H1 (cell line): ENCODE data around the gene DUSP10. TPM values are rescaled to one million over a fixed set of nuclear protein-coding genes. Genes with fewer than 3 reads are reported as not detected.

ENCODE experiments used
- BCL11A ChIP-seq, 2 experiments: IDR thresholded peaks; one replicate each; pipeline ENCODE4 v1.6.1; 2011; ENCODE audit warnings: low read depth in 2 of 2, low read length in 2 of 2, mild to moderate bottlenecking in 2 of 2
- CHD7 ChIP-seq: fragments of 300-600 bp; sonication (generic); IDR thresholded peaks from 2 replicates; pipeline ENCODE4 v1.7.1; 2012; ENCODE audit warnings: low read length, moderate library complexity, mild to moderate bottlenecking, inconsistent platforms; ENCODE audit not compliant: insufficient replicate concordance
- CTCF ChIP-seq, 3 experiments: IDR thresholded peaks; 1 replicate in 2 of 3; 2 replicates in 1 of 3; pipeline versions ENCODE4 v1.5.1 to v1.6.1; 2011; ENCODE audit warnings: low read length in 3 of 3, mild to moderate bottlenecking in 3 of 3, inconsistent platforms in 2 of 3, low read depth in 1 of 3, moderate library complexity in 1 of 3; ENCODE audit not compliant: insufficient read depth in 1 of 3; ENCODE audit errors: control extremely low read depth in 1 of 3
- EP300 ChIP-seq, 2 experiments: IDR thresholded peaks; 1 replicate in 1 of 2; 2 replicates in 1 of 2; pipeline ENCODE4 v1.6.1; 2011 to 2012; ENCODE audit warnings: low read depth in 2 of 2, low read length in 2 of 2, mild to moderate bottlenecking in 2 of 2, borderline replicate concordance in 1 of 2, inconsistent platforms in 1 of 2, moderate library complexity in 1 of 2
- HDAC2 ChIP-seq, 2 experiments: fragments of 300-600 bp in 1 of 2; sonication (generic) in 1 of 2; IDR thresholded peaks; 2 replicates each; pipeline ENCODE4 v1.6.1; 2011 to 2012; ENCODE audit warnings: low read depth in 2 of 2, low read length in 2 of 2, mild to moderate bottlenecking in 2 of 2, moderate library complexity in 2 of 2, borderline replicate concordance in 1 of 2, inconsistent platforms in 1 of 2
- JUN ChIP-seq: IDR thresholded peaks from 2 replicates; pipeline ENCODE4 v1.6.1; 2011; ENCODE audit warnings: low read depth, mild to moderate bottlenecking, improper control_type of control experiment, low read length
- polyA plus RNA-seq, 7 experiments: library from polyadenylated mRNA; depleted of rRNA in 3 of 7; stranded (reverse) in 5 of 7; unstranded in 2 of 7; fragments of >200 nt in 5 of 7; fragments of 200-250 nt in 2 of 7; gene quantifications; 1 replicate in 5 of 7; 2 replicates in 1 of 7; 4 replicates in 1 of 7; pipeline versions ENCODE4 v1.2.1 to v1.2.3, GENCODE V29; 2011 to 2013; ENCODE audit warnings: missing spikeins in 2 of 7, mixed read lengths in 2 of 7
- total RNA-seq: library from RNA; stranded (reverse); fragmentation: NEBNext Ultra II Directional; extraction: Animal tissue kit (Norgen Biotek cat#: 25700); gene quantifications from 2 replicates; pipeline ENCODE4 v1.2.1, GENCODE V29; 2021

DUSP10 gene
- total and polyA plus RNA-seq, 2 of the 8 experiments (the other 6 are each of a cell fraction or from before 2014, with no cell fraction given): 1.2 TPM

- no peak for TF ChIP-seq CHD7
- TF ChIP-seq EP300 (IDR thresholded peaks at IDR 0.05; ENCODE audit: borderline replicate concordance in 1 of 2, low read depth in 2 of 2, low read length in 2 of 2): no peak
- TF ChIP-seq CTCF (IDR thresholded peaks at IDR 0.05; ENCODE audit: control extremely low read depth in 1 of 3, insufficient read depth in 1 of 3, low read depth in 1 of 3, low read length in 3 of 3): no peak
- TF ChIP-seq JUN: 0 out of 2 replicates have a peak, but pooled peaks have one; percentile 28
- no peak for TF ChIP-seq HDAC2 (IDR thresholded peaks at IDR 0.05; ENCODE audit: borderline replicate concordance in 1 of 2, low read depth in 2 of 2, low read length in 2 of 2)
- TF ChIP-seq BCL11A (IDR thresholded peaks at IDR 0.05; ENCODE audit: low read depth in 2 of 2, low read length in 2 of 2): no peak
Observed at GRCh38 chr1:221741703-221742554, at the start of gene DUSP10 (continued).
